GM12878 (cell line): Measurements from ENCODE around the gene ARRDC1. TPM values are rescaled to one million over a fixed set of nuclear protein-coding genes. Genes with fewer than 3 reads are reported as not detected.

Experiments used
- ATAC-seq: fragments of 200-7000 bp; cut with Tn5 transposase; 3 replicates; pipeline ENCODE4 v1.9.1; 2020; ENCODE audit warnings: mild to moderate bottlenecking, moderate library complexity
- BruUV-seq: library from RNA; stranded (reverse); fragments of 400-500 nt; replicated peaks from 2 replicates; lab custom pipeline; 2021; lab: Mats Ljungman, UMichigan
- CTCF ChIA-PET: fragments of 300-600 bp; sonication (Branson Sonifier 250); formaldehyde crosslinking; extraction: SDS; loops from one replicate; lab custom pipeline; 2021; ENCODE audit warnings: inconsistent platforms; lab: Yijun Ruan, JAX
- POLR2A ChIA-PET: fragments of 350-600 bp; formaldehyde crosslinking; extraction: SDS; loops from one replicate; lab custom pipeline; 2021; ENCODE audit warnings: inconsistent platforms; lab: Charles Lee
- RAD21 ChIA-PET: fragments of 300-600 bp; sonication (Branson Sonifier 250); formaldehyde crosslinking; loops from one replicate; lab custom pipeline; 2023; ENCODE audit warnings: antibody characterized with exemption; ENCODE audit not compliant: unreplicated experiment; lab: Charles Lee
- SMC1A ChIA-PET: fragments of 300-600 bp; sonication (Branson Sonifier 250); formaldehyde crosslinking; loops from one replicate; lab custom pipeline; 2023; ENCODE audit not compliant: unreplicated experiment, uncharacterized antibody; lab: Charles Lee
- DNase-seq: peaks from one replicate; pipeline ENCODE4 v3.0.0-alpha.2; 2011; ENCODE audit warnings: low read depth, low spot score
- FAIRE-seq: peaks from 3 replicates; lab custom pipeline; 2011; peaks lifted over from hg19 to GRCh38; lab: Jason Lieb, UNC
- H2AFZ ChIP-seq: 2 replicates; pipeline ENCODE4 v1.6.0; 2011; ENCODE audit warnings: low read depth, low read length, control low read depth; ENCODE audit not compliant: control insufficient read depth
- H3K27ac ChIP-seq: 2 replicates; pipeline ENCODE4 v1.5.1; 2011; ENCODE audit warnings: control low read depth; ENCODE audit not compliant: control insufficient read depth, insufficient read depth
- H3K27me3 ChIP-seq, 2 experiments: replicated peaks in 1 of 2; 2 replicates each; pipeline versions ENCODE4 v1.6.0 to v1.6.1; 2011; ENCODE audit warnings: low read length in 1 of 2; ENCODE audit not compliant: control insufficient read depth in 2 of 2, insufficient read depth in 2 of 2
- H3K36me3 ChIP-seq, 2 experiments: 2 replicates each; pipeline ENCODE4 v1.5.1; 2011; ENCODE audit warnings: low read length in 1 of 2; ENCODE audit not compliant: control insufficient read depth in 2 of 2, insufficient read depth in 2 of 2
- H3K4me1 ChIP-seq: 2 replicates; pipeline ENCODE4 v1.6.1; 2011; ENCODE audit warnings: mild to moderate bottlenecking, low read length, moderate library complexity, mixed read lengths; ENCODE audit not compliant: control insufficient read depth, insufficient read depth
- H3K4me2 ChIP-seq: 2 replicates; pipeline ENCODE4 v1.6.0; 2011; ENCODE audit warnings: control low read depth; ENCODE audit not compliant: control insufficient read depth, insufficient read depth
- H3K4me3 ChIP-seq: fragments of 200-600 bp; sonication (generic); 2 replicates; pipeline ENCODE4 v1.5.1; 2016
- H3K79me2 ChIP-seq: 2 replicates; pipeline ENCODE4 v1.6.0; 2011; ENCODE audit warnings: low read length; ENCODE audit not compliant: control insufficient read depth, insufficient read depth
- H3K9ac ChIP-seq: 2 replicates; pipeline ENCODE4 v1.8.0; 2011; ENCODE audit warnings: low read length, control low read depth, mixed read lengths; ENCODE audit not compliant: control insufficient read depth, insufficient read depth
- H3K9me3 ChIP-seq: replicated peaks from 3 replicates; pipeline ENCODE4 v1.5.1; 2011; ENCODE audit warnings: mild to moderate bottlenecking, low read length; ENCODE audit not compliant: control insufficient read depth, insufficient read depth
- H4K20me1 ChIP-seq: 2 replicates; pipeline ENCODE4 v1.6.0; 2011; ENCODE audit not compliant: control insufficient read depth, insufficient read depth
- ASH2L ChIP-seq: fragments of 300-600, 200-600 bp; sonication (generic); IDR thresholded peaks from 2 replicates; pipeline ENCODE4 v1.6.1; 2017; ENCODE audit warnings: low read depth, mild to moderate bottlenecking, borderline replicate concordance
- BACH1 ChIP-seq: fragments of 450-650 bp; IDR thresholded peaks from 2 replicates; pipeline ENCODE4 v1.6.1; 2017; ENCODE audit warnings: mild to moderate bottlenecking, borderline replicate concordance
- GATAD2B ChIP-seq: fragments of 450-650 bp; conservative IDR thresholded peaks from 2 replicates; pipeline ENCODE4 v1.6.1; 2017; ENCODE audit warnings: low read depth, mild to moderate bottlenecking, moderate library complexity
- NR2F1 ChIP-seq: fragments of 450-650 bp; conservative IDR thresholded peaks from 2 replicates; pipeline ENCODE4 v1.6.1; 2017; ENCODE audit warnings: mild to moderate bottlenecking
- POLR2A ChIP-seq: IDR thresholded peaks from 2 replicates; pipeline ENCODE4 v1.6.1; 2011; ENCODE audit warnings: low read depth, mild to moderate bottlenecking, low read length
- SIX5 ChIP-seq: IDR thresholded peaks from 2 replicates; pipeline ENCODE4 v1.6.1; 2011; ENCODE audit warnings: mild to moderate bottlenecking, low read depth, low read length, moderate library complexity; ENCODE audit not compliant: severe bottlenecking
- YY1 ChIP-seq: IDR thresholded peaks from 2 replicates; pipeline ENCODE4 v1.6.1; 2011; ENCODE audit warnings: low read depth, mild to moderate bottlenecking, low read length
- WGBS: methylation state at CpG from one replicate; pipeline ENCODE4 v1.1.6; 2016; ENCODE audit warnings: low lambda C conversion rate; ENCODE audit not compliant: insufficient replicate concordance, insufficient coverage; ENCODE audit errors: missing lambda C conversion rate; 5-methylcytosine and 5-hydroxymethylcytosine counted together
- in situ Hi-C: fragments of 300-500 bp; cut with MboI; formaldehyde crosslinking; loops from 9 replicates; pipeline ENCODE4 v1.14.3; 2018; ENCODE audit warnings: mixed read lengths
- intact Hi-C: fragments of 100-400 bp; cut with micrococcal nuclease; formaldehyde crosslinking; loops from one replicate; pipeline ENCODE4 v1.14.2; 2022; ENCODE audit not compliant: unreplicated experiment
- polyA plus RNA-seq, 11 experiments: library from polyadenylated mRNA; depleted of rRNA in 4 of 11; unstranded in 6 of 11; stranded (reverse) in 5 of 11; fragments of >200 nt; fragmentation: Nextera tagmentation in 4 of 11; fragmentation: Illumina TruSeq in 1 of 11; extraction: Ambion mirVana in 4 of 11; extraction: Trizol in 1 of 11; gene quantifications; 1 replicate in 1 of 11; 2 replicates in 10 of 11; pipeline versions ENCODE4 v1.2.1 to v1.2.3, GENCODE V29; 2011 to 2016; ENCODE audit warnings: inconsistent platforms in 2 of 11, missing spikeins in 2 of 11, low read depth in 1 of 11
- total RNA-seq, 4 experiments: library from RNA; depleted of rRNA in 3 of 4; stranded (reverse); fragments of >200 nt in 3 of 4; fragmentation: Illumina TruSeq in 1 of 4; extraction: Trizol in 1 of 4; gene quantifications; 2 replicates each; pipeline versions ENCODE4 v1.2.1 to v1.2.3, GENCODE V29; 2013 to 2021
- TF ChIP-seq, protein P1 (sequence below): IDR thresholded peaks from 2 replicates; pipeline ENCODE4 v1.6.1; 2011; ENCODE audit warnings: low read depth, low read length, improper control_type of control experiment, borderline replicate concordance

The ARRDC1 gene
- total and polyA plus RNA-seq, 10 of the 15 experiments (the other 5 are each of a cell fraction or from before 2014, with no cell fraction given), result 0.23 to 34.4 (median 20.9) TPM

DNA sequence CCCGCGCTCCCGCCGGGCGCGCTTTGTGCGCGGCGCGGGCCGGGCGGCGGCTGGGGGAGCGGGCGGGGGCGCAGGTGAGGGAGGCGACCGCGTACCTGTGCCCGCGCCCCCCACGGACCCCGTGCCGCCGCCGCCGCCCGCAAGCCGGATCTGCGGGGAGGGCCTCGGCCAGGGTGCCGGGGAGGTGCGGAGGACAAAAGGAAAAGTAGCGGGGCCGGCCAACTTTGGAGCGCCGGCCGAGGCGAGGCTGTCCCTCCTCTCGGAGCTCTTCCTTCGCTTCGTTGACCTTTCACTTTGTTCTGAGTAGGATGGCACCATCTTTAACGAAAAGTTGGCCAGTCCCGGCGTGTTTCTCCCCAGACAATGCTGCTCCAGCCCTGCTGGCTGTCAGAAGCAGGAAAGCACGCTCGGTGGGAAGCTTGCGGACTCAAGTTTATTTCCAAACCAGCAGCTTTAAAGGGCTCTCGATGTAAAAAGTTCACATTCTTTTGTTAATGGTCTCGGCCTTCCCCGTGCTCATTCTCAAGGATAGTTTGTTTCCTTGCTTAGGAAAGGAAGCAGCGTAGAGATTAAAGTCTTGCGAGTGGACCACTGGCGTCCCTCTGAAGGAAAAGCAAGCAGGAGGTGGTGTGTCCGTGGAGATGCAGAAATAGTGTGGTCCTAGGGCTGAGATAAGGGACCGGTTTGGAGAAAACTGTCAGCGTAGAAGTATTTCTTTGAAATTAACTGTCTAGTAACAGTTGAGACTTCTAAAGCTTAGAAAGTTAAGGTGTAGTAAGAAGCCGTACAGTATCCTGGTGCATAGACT lies 14.0 kb downstream of the ARRDC1 start:
- ChIA-PET CTCF (interaction anchor here (0.9 to 1.6 kb wide), 2 partner anchors 9 to 15 kb away, joined by 3 to 4 read pairs; no protein-coding TSS in a partner anchor), POLR2A (interaction anchor here (0.7 to 1.6 kb wide), 3 partner anchors 9 to 27 kb away, joined by 3 to 10 read pairs (median 3); no protein-coding TSS in a partner anchor), SMC1A (interaction anchor here (1.0 to 1.1 kb wide), 3 partner anchors 9 to 138 kb away, joined by 3 to 5 read pairs (median 3); partner anchors contain the start of gene MRPL41), RAD21 (interaction anchor here (1.0 to 1.2 kb wide), 3 partner anchors 9 to 29 kb away, joined by 3 read pairs; partner anchors contain the start of genes ARRDC1 and ZMYND19)
- Histone ChIP-seq H3K27ac (peak overlapping the region; percentile 82), H3K9me3 (no peaks in the 10 kb centered on the region), H3K4me3 (peak overlapping the region; percentile 95), H3K4me2 (peak overlapping the region; percentile 75), H3K79me2 (peaks cover 65% of the 10 kb centered on the region), H3K9ac (peak overlapping the region; percentile 90), H3K4me1 (peaks cover 12% of the 10 kb centered on the region), H3K27me3 (no peaks in the 10 kb centered on the region), H3K36me3 (peaks cover 2 to 3% of the 10 kb centered on the region in 2 experiments; a peak in 3 of 4 replicates), H4K20me1 (no peaks in the 10 kb centered on the region), H2AFZ (peak overlapping the region; percentile 48)
- TF ChIP-seq, protein P1, sequence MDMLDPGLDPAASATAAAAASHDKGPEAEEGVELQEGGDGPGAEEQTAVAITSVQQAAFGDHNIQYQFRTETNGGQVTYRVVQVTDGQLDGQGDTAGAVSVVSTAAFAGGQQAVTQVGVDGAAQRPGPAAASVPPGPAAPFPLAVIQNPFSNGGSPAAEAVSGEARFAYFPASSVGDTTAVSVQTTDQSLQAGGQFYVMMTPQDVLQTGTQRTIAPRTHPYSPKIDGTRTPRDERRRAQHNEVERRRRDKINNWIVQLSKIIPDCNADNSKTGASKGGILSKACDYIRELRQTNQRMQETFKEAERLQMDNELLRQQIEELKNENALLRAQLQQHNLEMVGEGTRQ, result no peak
- TF ChIP-seq NR2F1, result peak; percentile 14; the same call in 1 of the 2 replicates
- peak; percentile 45; the same call in 1 of the 2 replicates for TF ChIP-seq POLR2A
- TF ChIP-seq BACH1, result 0 out of 2 replicates have a peak, but pooled peaks have one; percentile 20
- TF ChIP-seq GATAD2B, result 0 out of 2 replicates have a peak, but pooled peaks have one; percentile 23
- TF ChIP-seq SIX5, result no peak
- no peak for TF ChIP-seq ASH2L
- peak; percentile 58; the same call in 1 of the 2 replicates for TF ChIP-seq YY1
- in situ Hi-C loops (no loop called here), intact Hi-C loops (loop anchor here (2.0 kb wide), 1 partner anchor 41 kb away; the partner anchor contains the start of gene DPH7)
- FAIRE-seq (no peak), ATAC-seq (peak; percentile 52), DNase-seq (no peak)
- no TSS peak for BruUV-seq
- WGBS, result 2% methylated on average over 19 of the region's 58 CpGs
